HepG2 (cell line): Measurements from ENCODE around the gene DCST2. TPM values are rescaled to one million over a fixed set of nuclear protein-coding genes. Genes with fewer than 3 reads are reported as not detected.

Experiments used
- ARID4A ChIP-seq: sonication (generic); formaldehyde crosslinking; IDR thresholded peaks from 2 replicates; pipeline ENCODE4 v1.5.0; 2020; ENCODE audit warnings: mild to moderate bottlenecking, missing genetic modification reagents, borderline replicate concordance
- CTCF ChIP-seq: sonication (generic); formaldehyde crosslinking; IDR thresholded peaks from 2 replicates; pipeline ENCODE4 v1.5.0; 2020; ENCODE audit warnings: mild to moderate bottlenecking, missing genetic modification reagents, moderate library complexity
- GATAD1 ChIP-seq: IDR thresholded peaks from 2 replicates; pipeline ENCODE4 v1.6.1; 2016; ENCODE audit warnings: missing genetic modification reagents, missing compliant biosample characterization
- HDAC1 ChIP-seq: sonication (generic); formaldehyde crosslinking; IDR thresholded peaks from 2 replicates; pipeline ENCODE4 v1.5.1; 2020; ENCODE audit warnings: mild to moderate bottlenecking, missing genetic modification reagents
- HMGXB3 ChIP-seq: sonication (generic); formaldehyde crosslinking; IDR thresholded peaks from 2 replicates; pipeline ENCODE4 v1.4.0; 2020; ENCODE audit warnings: missing genetic modification reagents, borderline replicate concordance
- MEF2D ChIP-seq: sonication (generic); formaldehyde crosslinking; IDR thresholded peaks from 2 replicates; pipeline ENCODE4 v1.5.1; 2020; ENCODE audit warnings: mild to moderate bottlenecking, missing genetic modification reagents
- NR2F6 ChIP-seq, 2 experiments: IDR thresholded peaks; 2 replicates each; pipeline ENCODE4 v1.6.1; 2016; ENCODE audit warnings: antibody characterized with exemption in 1 of 2, mild to moderate bottlenecking in 1 of 2
- SKIL ChIP-seq: sonication (generic); formaldehyde crosslinking; IDR thresholded peaks from 2 replicates; pipeline ENCODE4 v1.8.0; 2022; ENCODE audit warnings: missing genetic modification reagents, mild to moderate bottlenecking, moderate library complexity, borderline replicate concordance
- SMC3 ChIP-seq: IDR thresholded peaks from 2 replicates; pipeline ENCODE4 v1.6.1; 2011; ENCODE audit warnings: low read length, improper control_type of control experiment
- TP53 ChIP-seq: sonication (generic); formaldehyde crosslinking; conservative IDR thresholded peaks from 2 replicates; pipeline ENCODE4 v1.4.0; 2020; ENCODE audit warnings: missing genetic modification reagents
- ZFX ChIP-seq: sonication (generic); formaldehyde crosslinking; IDR thresholded peaks from 2 replicates; pipeline ENCODE4 v1.4.0; 2020; ENCODE audit warnings: mild to moderate bottlenecking, low read depth, missing genetic modification reagents, moderate library complexity
- ZNF558 ChIP-seq: sonication (generic); formaldehyde crosslinking; IDR thresholded peaks from 2 replicates; pipeline ENCODE4 v1.9.0; 2022; ENCODE audit warnings: mild to moderate bottlenecking, missing genetic modification reagents, borderline replicate concordance
- ZNF564 ChIP-seq: sonication (generic); formaldehyde crosslinking; IDR thresholded peaks from 2 replicates; pipeline ENCODE4 v1.8.1; 2023; ENCODE audit warnings: mild to moderate bottlenecking, missing genetic modification reagents
- polyA plus RNA-seq, 8 experiments: library from polyadenylated mRNA; depleted of rRNA in 3 of 8; stranded (reverse) in 7 of 8; unstranded in 1 of 8; fragments of >200 nt; fragmentation: Illumina TruSeq in 4 of 8; extraction: Trizol in 4 of 8; gene quantifications; 2 replicates each; pipeline versions ENCODE4 v1.2.1 to v1.2.3, GENCODE V29; 2011 to 2016; ENCODE audit warnings: low read depth in 4 of 8, missing spikeins in 1 of 8, mixed read lengths in 1 of 8; ENCODE audit not compliant: insufficient read depth in 1 of 8
- total RNA-seq, 5 experiments: library from RNA; depleted of rRNA; stranded (reverse); fragments of >200 nt; fragmentation: Illumina TruSeq; extraction: Trizol; gene quantifications; 2 replicates each; pipeline ENCODE4 v1.2.3, GENCODE V29; 2016; ENCODE audit warnings: low read depth in 1 of 5

Gene DCST2
- total and polyA plus RNA-seq, 2 of the 13 experiments (the other 11 are each of a cell fraction or from before 2014, with no cell fraction given): 0.74 TPM; not detected in 1

- TF ChIP-seq MEF2D (CRISPR knock-in tag) (peak; percentile 83; the same call in 1 of the 2 replicates), CTCF (no peak), TP53 (no peak), ZNF564 (peak; percentile 60; the same call in 1 of the 2 replicates), SKIL (no peak), ARID4A (CRISPR knock-in tag) (peak; percentile 98), SMC3 (no peak), ZFX (CRISPR knock-in tag) (peak; percentile 52), NR2F6 (IDR thresholded peaks at IDR 0.05) (peak; percentile 82), NR2F6 (CRISPR knock-in tag; IDR thresholded peaks at IDR 0.05) (peak; percentile 58; the same call in 1 of the 2 replicates), ZNF558 (no peak; the same call in 1 of the 2 replicates), GATAD1 (CRISPR knock-in tag) (peak; percentile 97), HMGXB3 (CRISPR knock-in tag) (peak; percentile 99), HDAC1 (CRISPR knock-in tag) (peak; percentile 99)
These were observed 59.3 kb downstream of the DCST2 start, which contains the start of gene CKS1B (continued) for GRCh38 chr1:154974102-154974807.
